H9 (cell line): Measurements from ENCODE around the gene PDE4B. TPM values are rescaled to one million over a fixed set of nuclear protein-coding genes. Genes with fewer than 3 reads are reported as not detected.

Experiments used
- DNase-seq: peaks from one replicate; pipeline ENCODE4 v3.0.0-alpha.2; 2017
- H2AFZ ChIP-seq: one replicate; pipeline ENCODE4 v1.6.1; 2013; ENCODE audit warnings: mild to moderate bottlenecking, low read length, control low read depth, moderate library complexity
- H2AK5ac ChIP-seq: 2 replicates; pipeline ENCODE4 v1.6.1; 2013; ENCODE audit warnings: low read length, control low read depth, mixed read lengths; ENCODE audit not compliant: insufficient read length
- H2BK120ac ChIP-seq: one replicate; pipeline ENCODE4 v1.6.1; 2013; ENCODE audit warnings: low read depth, mild to moderate bottlenecking, low read length, control low read depth, inconsistent platforms; ENCODE audit not compliant: poor library complexity, severe bottlenecking
- H2BK12ac ChIP-seq: 2 replicates; pipeline ENCODE4 v1.6.1; 2013; ENCODE audit warnings: low read length, control low read depth, mixed read lengths, low read depth; ENCODE audit not compliant: insufficient read length
- H2BK15ac ChIP-seq: 2 replicates; pipeline ENCODE4 v1.6.1; 2013; ENCODE audit warnings: low read depth, low read length, control low read depth
- H2BK20ac ChIP-seq: one replicate; pipeline ENCODE4 v1.6.1; 2013; ENCODE audit warnings: low read depth, mild to moderate bottlenecking, low read length, control low read depth, inconsistent platforms; ENCODE audit not compliant: poor library complexity, severe bottlenecking
- H2BK5ac ChIP-seq: 2 replicates; pipeline ENCODE4 v1.6.1; 2013; ENCODE audit warnings: low read length, control low read depth, mixed read lengths; ENCODE audit not compliant: insufficient read length
- H3K14ac ChIP-seq: 2 replicates; pipeline ENCODE4 v1.6.1; 2013; ENCODE audit warnings: low read length, control low read depth; ENCODE audit not compliant: insufficient read depth
- H3K18ac ChIP-seq: 2 replicates; pipeline ENCODE4 v1.6.1; 2013; ENCODE audit warnings: low read depth, mild to moderate bottlenecking, mixed read lengths, low read length, control low read depth; ENCODE audit not compliant: insufficient read length
- H3K23ac ChIP-seq: 2 replicates; pipeline ENCODE4 v1.6.1; 2013; ENCODE audit warnings: low read length, control low read depth, mixed read lengths, low read depth; ENCODE audit not compliant: insufficient read length
- H3K23me2 ChIP-seq: 2 replicates; pipeline ENCODE4 v1.6.1; 2013; ENCODE audit warnings: low read depth, mild to moderate bottlenecking, mixed read lengths, low read length, control low read depth; ENCODE audit not compliant: insufficient read length, poor library complexity, severe bottlenecking
- H3K27ac ChIP-seq: 2 replicates; pipeline ENCODE4 v1.5.1; 2013; ENCODE audit warnings: low read length, control low read depth, mixed read lengths, low read depth; ENCODE audit not compliant: insufficient read length
- H3K27me3 ChIP-seq: 2 replicates; pipeline ENCODE4 v1.6.1; 2013; ENCODE audit warnings: low read length, control low read depth, inconsistent platforms; ENCODE audit not compliant: insufficient read depth
- H3K4ac ChIP-seq: 2 replicates; pipeline ENCODE4 v1.6.1; 2013; ENCODE audit warnings: low read depth, mild to moderate bottlenecking, control low read depth, inconsistent platforms, low read length, moderate library complexity
- H3K4me1 ChIP-seq: 2 replicates; pipeline ENCODE4 v1.6.1; 2013; ENCODE audit warnings: low read length, control low read depth, inconsistent platforms; ENCODE audit not compliant: insufficient read depth
- H3K4me2 ChIP-seq: 2 replicates; pipeline ENCODE4 v1.6.1; 2013; ENCODE audit warnings: low read length, control low read depth, mixed read lengths; ENCODE audit not compliant: insufficient read length, insufficient read depth
- H3K56ac ChIP-seq: 2 replicates; pipeline ENCODE4 v1.6.1; 2013; ENCODE audit warnings: low read depth, mild to moderate bottlenecking, mixed read lengths, low read length, control low read depth; ENCODE audit not compliant: insufficient read length
- H3K79me1 ChIP-seq: 2 replicates; pipeline ENCODE4 v1.6.1; 2013; ENCODE audit warnings: low read depth, mild to moderate bottlenecking, moderate library complexity, low read length, control low read depth, inconsistent platforms; ENCODE audit not compliant: insufficient read depth, poor library complexity, severe bottlenecking
- H3K79me2 ChIP-seq: 2 replicates; pipeline ENCODE4 v1.6.1; 2013; ENCODE audit warnings: low read length, control low read depth, inconsistent platforms; ENCODE audit not compliant: insufficient read depth
- H3K9ac ChIP-seq: 2 replicates; pipeline ENCODE4 v1.6.1; 2013; ENCODE audit warnings: low read length, control low read depth, mixed read lengths; ENCODE audit not compliant: insufficient read length; ENCODE audit errors: extremely low read depth
- H3K9me3 ChIP-seq: one replicate; pipeline ENCODE4 v1.6.1; 2013; ENCODE audit warnings: low read depth, low read length, inconsistent platforms; ENCODE audit not compliant: control insufficient read depth
- H3T11ph ChIP-seq: one replicate; pipeline ENCODE4 v1.6.1; 2013; ENCODE audit warnings: mild to moderate bottlenecking, low read length, control low read depth, inconsistent platforms
- H4K20me1 ChIP-seq: one replicate; pipeline ENCODE4 v1.6.1; 2013; ENCODE audit not compliant: control insufficient read depth, insufficient read length, insufficient read depth
- H4K5ac ChIP-seq: 2 replicates; pipeline ENCODE4 v1.6.1; 2013; ENCODE audit warnings: low read depth, mild to moderate bottlenecking, mixed read lengths, low read length, control low read depth; ENCODE audit not compliant: insufficient read length
- H4K8ac ChIP-seq: replicated peaks from 2 replicates; pipeline ENCODE4 v1.6.1; 2013; ENCODE audit warnings: low read length, control low read depth, mixed read lengths, low read depth; ENCODE audit not compliant: insufficient read length
- H4K91ac ChIP-seq: 2 replicates; pipeline ENCODE4 v1.6.1; 2013; ENCODE audit warnings: low read depth, mild to moderate bottlenecking, moderate library complexity, mixed read lengths, low read length, control low read depth; ENCODE audit not compliant: insufficient read length
- H3K27ac Mint-ChIP-seq, 3 experiments: 2 replicates in 2 of 3; 3 replicates in 1 of 3; pipeline ENCODE4 v1.8.0; 2020 to 2021; ENCODE audit warnings: mixed read lengths in 3 of 3, mild to moderate bottlenecking in 1 of 3, moderate library complexity in 1 of 3
- H3K27me3 Mint-ChIP-seq: 2 replicates; pipeline ENCODE4 v1.8.0; 2021; ENCODE audit warnings: low read depth, mild to moderate bottlenecking, moderate library complexity, mixed read lengths
- H3K36me3 Mint-ChIP-seq, 3 experiments: 2 replicates in 2 of 3; 3 replicates in 1 of 3; pipeline ENCODE4 v1.8.0; 2020 to 2021; ENCODE audit warnings: low read depth in 3 of 3, mixed read lengths in 3 of 3; ENCODE audit not compliant: insufficient read depth in 1 of 3
- H3K4me1 Mint-ChIP-seq, 2 experiments: 2 replicates each; pipeline ENCODE4 v1.8.0; 2020; ENCODE audit warnings: mixed read lengths in 2 of 2
- H3K4me3 Mint-ChIP-seq, 2 experiments: 2 replicates in 1 of 2; 3 replicates in 1 of 2; pipeline ENCODE4 v1.8.0; 2020 to 2021; ENCODE audit warnings: mild to moderate bottlenecking in 2 of 2, mixed read lengths in 2 of 2, moderate library complexity in 1 of 2
- H3K9me3 Mint-ChIP-seq, 2 experiments: 2 replicates in 1 of 2; 3 replicates in 1 of 2; pipeline ENCODE4 v1.8.0; 2020; ENCODE audit warnings: mild to moderate bottlenecking in 2 of 2, mixed read lengths in 2 of 2, moderate library complexity in 1 of 2
- total RNA-seq: library from RNA; stranded (reverse); gene quantifications from 2 replicates; pipeline ENCODE4 v1.2.1, GENCODE V29; 2021
- TF ChIP-seq, protein P1 (sequence below): fragments of 200-600 bp; sonication (generic); conservative IDR thresholded peaks from 3 replicates; pipeline ENCODE4 v1.8.0; 2021; ENCODE audit warnings: antibody characterized with exemption, mild to moderate bottlenecking

The PDE4B gene
- total RNA-seq, 1 experiment from 2014 or later = 19.8 TPM

- H3K9ac ChIP-seq = no peak overlapping the region
- peaks cover 15% of the 10 kb centered on the region for H3K23me2 ChIP-seq
- H4K20me1 ChIP-seq = no peaks in the 10 kb centered on the region
- no peak overlapping the region for H4K91ac ChIP-seq
- H2AFZ ChIP-seq = no peak overlapping the region
- H3K27me3 Mint-ChIP-seq = peaks cover 51% of the 10 kb centered on the region
- H3K27me3 ChIP-seq = peaks cover 23% of the 10 kb centered on the region
- H2BK120ac ChIP-seq = no peak overlapping the region
- H2BK20ac ChIP-seq = no peak overlapping the region
- no peak overlapping the region for H3K27ac ChIP-seq
- no peak overlapping the region for H2BK15ac ChIP-seq
- no peak overlapping the region for H3K4me3 Mint-ChIP-seq
- H2BK5ac ChIP-seq = no peak overlapping the region
- H3K14ac ChIP-seq = no peak overlapping the region
- DNase-seq = no peak
- no peak overlapping the region for H3K23ac ChIP-seq
- H3K9me3 Mint-ChIP-seq = peaks cover 5 to 7% of the 10 kb centered on the region in 2 experiments; a peak in 4 of 5 replicates
- H3K9me3 ChIP-seq = no peaks in the 10 kb centered on the region
- H3K18ac ChIP-seq = no peak overlapping the region
- no peak overlapping the region for H2BK12ac ChIP-seq
- no peak overlapping the region for H3K4me2 ChIP-seq
- no peak overlapping the region for H3K56ac ChIP-seq
- TF ChIP-seq, protein P1, sequence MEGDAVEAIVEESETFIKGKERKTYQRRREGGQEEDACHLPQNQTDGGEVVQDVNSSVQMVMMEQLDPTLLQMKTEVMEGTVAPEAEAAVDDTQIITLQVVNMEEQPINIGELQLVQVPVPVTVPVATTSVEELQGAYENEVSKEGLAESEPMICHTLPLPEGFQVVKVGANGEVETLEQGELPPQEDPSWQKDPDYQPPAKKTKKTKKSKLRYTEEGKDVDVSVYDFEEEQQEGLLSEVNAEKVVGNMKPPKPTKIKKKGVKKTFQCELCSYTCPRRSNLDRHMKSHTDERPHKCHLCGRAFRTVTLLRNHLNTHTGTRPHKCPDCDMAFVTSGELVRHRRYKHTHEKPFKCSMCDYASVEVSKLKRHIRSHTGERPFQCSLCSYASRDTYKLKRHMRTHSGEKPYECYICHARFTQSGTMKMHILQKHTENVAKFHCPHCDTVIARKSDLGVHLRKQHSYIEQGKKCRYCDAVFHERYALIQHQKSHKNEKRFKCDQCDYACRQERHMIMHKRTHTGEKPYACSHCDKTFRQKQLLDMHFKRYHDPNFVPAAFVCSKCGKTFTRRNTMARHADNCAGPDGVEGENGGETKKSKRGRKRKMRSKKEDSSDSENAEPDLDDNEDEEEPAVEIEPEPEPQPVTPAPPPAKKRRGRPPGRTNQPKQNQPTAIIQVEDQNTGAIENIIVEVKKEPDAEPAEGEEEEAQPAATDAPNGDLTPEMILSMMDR = no peak
- H4K8ac ChIP-seq = no peak overlapping the region
- peaks cover 13% of the 10 kb centered on the region in 2 experiments for H3K4me1 Mint-ChIP-seq
- H4K5ac ChIP-seq = no peak overlapping the region
- H3K36me3 Mint-ChIP-seq = no peaks in the 10 kb centered on the region
- no peak overlapping the region for H3K4ac ChIP-seq
- no peak overlapping the region for H3T11ph ChIP-seq
- H2AK5ac ChIP-seq = no peak overlapping the region
- no peaks in the 10 kb centered on the region for H3K79me1 ChIP-seq
- no peaks in the 10 kb centered on the region for H3K4me1 ChIP-seq
- no peaks in the 10 kb centered on the region for H3K79me2 ChIP-seq
- no peak overlapping the region for H3K27ac Mint-ChIP-seq
Observed at GRCh38 chr1:65788762-65789161, 3.9 kb upstream of the PDE4B start.
